C1 segment of cervical spinal cord (tissue), 14 donors: ENCODE results near the gene AGPAT1.
"Not testable (repeated sequence)": the region's sequence is repeated elsewhere in the genome, so short reads cannot be mapped to it uniquely, and the experiment has no call there.

Experiments used
- DNase-seq, 14 donors: peaks; one replicate each; lab custom pipeline; 2025; lab: John Stamatoyannopoulos, UW

The AGPAT1 gene, protein sequence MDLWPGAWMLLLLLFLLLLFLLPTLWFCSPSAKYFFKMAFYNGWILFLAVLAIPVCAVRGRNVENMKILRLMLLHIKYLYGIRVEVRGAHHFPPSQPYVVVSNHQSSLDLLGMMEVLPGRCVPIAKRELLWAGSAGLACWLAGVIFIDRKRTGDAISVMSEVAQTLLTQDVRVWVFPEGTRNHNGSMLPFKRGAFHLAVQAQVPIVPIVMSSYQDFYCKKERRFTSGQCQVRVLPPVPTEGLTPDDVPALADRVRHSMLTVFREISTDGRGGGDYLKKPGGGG

DNA sequence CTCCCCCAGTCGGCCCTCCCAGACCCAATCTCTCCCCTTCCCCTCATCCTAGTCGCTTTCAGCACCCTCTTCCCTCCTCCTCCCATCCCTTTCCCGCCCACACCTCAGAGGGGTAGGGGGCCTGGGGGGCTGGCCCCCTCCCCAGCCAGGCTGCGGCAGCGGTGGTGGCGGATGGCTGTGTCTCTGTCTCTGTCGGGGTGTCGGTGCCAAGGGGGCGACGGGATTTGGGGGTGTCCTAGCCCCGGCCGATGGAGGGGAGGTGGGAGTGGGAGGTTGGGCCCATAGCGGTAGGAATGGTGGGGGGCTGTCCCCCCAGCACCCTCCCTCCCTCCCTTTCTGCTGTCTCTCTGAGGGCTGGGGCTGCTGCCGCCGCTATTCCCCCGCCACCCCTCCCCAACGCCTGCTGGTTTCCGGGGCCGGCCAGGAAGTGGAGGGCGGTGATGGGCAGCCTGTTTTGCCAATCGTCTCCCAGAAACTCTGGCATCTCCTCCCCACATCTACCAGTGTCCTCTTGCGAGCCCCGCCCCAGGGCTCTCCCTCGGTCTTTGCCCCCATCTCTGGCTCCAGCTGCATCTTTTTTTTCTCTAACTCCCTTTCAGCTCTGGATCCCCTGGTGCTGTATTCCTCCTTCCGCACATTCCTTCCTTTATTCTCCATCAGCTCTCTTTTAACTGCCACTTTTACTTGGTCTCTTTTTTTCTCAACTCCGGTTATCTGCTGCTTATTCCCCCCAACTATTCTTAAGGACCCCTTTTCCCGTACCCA, at the start of gene AGPAT1:
Gene AGPAT1 (minus strand): TSS at position 374 of the 765 bp plus-strand sequence. CDS start 4,588 bp downstream, outside the sequence.
- DNase-seq: peak; percentile 37 to 98 (median 95)

DNA sequence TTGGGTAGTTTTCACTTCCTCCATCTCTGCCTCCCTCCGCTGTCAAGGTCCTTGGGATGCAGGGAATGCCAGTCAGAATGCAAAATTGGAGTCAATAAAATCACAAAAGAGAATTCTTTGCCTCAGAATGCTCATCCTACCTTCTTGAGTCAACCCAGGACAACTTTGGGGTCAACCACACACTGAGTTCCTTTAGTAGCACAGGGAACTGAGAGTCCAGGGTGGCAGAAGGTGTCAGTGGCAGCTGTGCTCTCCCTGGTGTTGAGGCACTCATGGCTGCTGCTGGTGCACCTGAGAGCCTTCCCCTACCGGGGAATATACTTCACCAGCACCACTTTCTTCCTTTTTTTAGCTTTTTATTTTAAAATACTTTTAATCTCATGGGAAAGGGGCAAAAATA, 48.8 kb upstream of the AGPAT1 start:
- no peak for DNase-seq

DNA sequence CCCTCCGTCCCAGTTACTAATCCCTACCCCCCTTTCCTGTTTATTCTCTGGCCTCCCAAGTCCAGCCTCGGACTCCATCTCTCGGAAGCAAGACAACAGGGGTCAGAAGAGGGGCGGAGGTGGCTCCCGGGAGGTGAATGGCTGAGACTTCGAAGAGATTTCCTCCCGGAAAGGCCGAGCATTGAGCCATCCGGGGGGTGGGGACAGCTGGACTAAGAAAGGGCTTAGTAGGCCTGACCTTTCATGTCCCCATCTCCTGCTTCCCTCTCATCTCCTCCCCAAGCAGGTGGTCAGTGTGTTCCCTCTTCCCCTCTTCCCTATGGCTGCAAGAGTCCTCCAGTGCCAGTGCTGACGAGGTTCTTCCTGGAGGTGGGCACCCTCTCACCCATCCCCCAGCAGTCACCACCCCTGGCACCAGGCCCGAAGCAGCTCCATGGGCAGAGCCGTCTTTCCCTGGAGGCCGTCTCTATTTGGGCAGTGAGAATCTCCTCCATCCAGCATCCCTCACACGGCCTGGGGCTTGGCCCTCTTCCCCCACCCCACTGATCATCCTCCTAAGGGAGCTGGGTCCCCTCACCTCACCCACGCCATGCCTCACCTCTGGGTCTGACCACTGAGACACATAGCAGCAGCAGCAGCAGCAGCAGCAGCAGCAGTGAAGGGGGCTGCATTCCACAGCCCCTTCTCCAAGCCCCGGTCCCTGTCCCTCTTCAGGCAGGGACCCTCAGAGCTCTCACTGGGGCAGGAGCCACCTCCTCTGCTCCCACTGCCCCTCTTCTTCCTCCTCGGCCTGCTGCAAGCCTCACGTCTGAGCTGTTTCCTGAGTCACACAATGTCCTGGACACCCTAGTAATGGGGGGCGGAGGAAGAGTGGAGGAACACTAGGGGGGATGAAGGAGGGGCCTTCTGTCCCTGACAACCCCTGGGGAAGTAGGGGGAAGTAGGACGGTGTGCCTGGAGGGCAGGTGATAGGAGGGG, 47.7 kb upstream of the AGPAT1 start, which contains the start of gene NOTCH4:
Gene NOTCH4 (minus strand): TSS at position 810 of the 978 bp plus-strand sequence. CDS start 139 bp downstream, at position 671.
- no peak for DNase-seq

DNA sequence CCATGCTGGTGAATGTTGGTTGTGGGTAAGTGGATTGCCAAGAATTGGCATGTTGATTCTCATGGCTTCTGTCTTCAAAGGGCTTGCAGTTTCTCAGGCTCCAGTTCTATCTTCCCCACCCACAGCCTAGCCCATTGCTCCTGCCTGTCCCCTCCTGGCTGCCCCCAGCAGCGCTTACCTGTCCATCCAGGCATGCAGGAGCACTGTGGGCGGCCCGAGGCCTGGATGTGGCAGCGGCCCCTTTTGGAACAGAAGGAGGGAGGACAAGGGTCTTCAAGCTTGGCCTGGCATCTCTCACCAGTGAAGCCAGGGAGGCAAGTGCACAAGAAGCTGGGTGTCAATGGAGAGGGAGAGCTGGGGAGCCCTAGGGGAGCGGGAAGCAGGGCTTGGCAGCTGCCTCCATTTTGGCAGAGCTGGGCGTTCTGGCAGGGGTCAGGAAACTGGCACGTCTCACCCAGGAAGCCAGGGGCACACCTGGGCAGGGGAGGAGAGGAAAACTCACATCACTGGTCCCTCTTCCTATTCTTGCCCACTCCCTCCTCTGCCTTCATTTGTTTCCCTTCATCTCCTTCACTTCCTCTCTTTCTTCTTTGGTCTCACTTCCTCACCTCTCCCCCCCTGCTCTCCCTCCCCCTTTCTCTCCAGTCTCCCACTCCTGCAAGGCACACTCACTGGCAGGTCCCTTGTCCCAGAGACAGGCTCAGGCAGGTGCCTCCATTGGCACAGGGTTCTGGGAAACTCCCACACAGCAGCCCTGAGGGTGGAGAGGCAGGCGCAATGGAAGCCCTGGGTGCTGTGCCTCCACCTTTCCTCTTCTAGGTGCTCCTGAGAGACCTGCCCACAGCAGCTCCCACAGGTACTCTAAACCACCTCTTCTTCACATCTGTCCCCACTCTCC, 46.7 kb upstream of the AGPAT1 start:
- no peak for DNase-seq

DNA sequence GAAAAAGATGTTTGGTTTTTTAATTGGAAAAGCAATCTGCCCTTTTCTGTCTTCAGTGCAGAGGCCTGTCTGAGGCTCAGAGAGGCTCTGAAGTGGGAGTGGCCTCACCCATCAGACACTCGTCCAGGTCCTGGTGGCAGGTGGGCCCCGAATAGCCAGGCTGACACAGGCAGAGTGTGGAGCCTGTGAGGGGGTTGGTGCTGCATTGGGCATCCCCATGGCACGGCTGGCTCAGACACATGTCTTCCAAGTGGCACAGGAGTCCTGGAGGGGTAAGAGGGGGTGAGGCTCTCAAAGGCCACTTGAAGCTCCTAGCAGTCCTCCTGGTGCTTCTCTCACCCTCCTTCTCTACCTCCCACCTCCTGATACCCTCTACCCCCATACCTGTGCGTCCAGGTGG, 44.1 kb upstream of the AGPAT1 start:
- DNase-seq: no peak

DNA sequence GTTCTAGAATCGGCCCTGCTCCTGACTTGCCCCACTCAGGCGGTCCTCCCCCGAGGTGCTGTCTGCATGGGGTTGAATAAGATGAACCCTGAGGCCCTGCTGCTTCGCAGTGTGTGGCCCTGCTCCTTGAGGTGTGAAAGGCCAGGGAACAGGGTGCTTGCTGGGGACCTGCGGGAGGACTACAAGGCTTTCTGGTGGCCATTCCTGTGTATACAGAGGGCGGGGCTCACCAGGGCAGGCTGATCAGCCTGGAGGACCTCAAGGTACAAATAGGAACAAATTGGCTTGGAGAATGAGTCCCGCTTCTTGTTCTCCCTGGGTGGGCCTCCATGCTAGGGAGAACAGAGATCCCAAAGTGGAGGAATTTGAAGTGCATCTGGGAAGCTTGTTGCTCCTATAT, 42.3 kb upstream of the AGPAT1 start:
- DNase-seq: no peak

DNA sequence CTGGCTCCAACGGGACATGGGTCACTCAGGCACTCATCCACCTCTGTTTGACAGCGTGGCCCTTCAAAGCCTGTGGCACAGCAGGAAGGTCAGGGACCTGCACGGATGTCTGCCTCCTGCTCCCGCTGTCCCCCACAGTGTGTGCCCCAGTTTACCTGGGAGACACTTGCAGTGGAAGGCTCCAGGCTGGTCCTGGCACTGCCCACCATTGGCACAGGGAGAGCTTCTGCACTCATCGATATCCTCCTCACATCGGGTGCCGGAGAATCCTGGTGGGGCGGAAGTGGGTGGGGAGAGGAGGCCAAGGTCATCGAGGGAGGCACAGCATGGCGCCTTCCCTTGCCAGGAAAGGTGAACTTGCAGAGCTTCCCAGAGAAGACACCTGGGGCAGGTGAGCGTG, 41.1 kb upstream of the AGPAT1 start:
- DNase-seq: no peak

DNA sequence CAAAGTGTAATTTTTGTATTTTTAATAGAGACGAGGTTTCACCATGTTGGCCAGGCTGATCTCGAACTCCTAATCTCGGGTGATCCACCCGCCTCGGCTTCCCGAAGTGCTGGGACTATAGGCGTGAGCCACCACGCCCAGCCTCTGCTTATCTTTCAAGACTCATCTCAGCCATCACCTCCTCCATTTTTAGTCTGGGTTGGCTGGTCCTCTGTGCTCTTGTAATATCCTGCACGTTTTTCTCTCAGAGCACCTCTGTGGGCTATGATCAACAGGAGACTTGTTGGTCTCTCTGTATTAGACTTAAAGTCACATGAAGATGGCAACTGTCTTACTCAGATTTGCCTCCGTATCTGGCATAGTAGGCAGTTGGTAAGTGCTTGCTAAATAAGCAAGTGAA, 40.4 kb upstream of the AGPAT1 start:
- no peak for DNase-seq

DNA sequence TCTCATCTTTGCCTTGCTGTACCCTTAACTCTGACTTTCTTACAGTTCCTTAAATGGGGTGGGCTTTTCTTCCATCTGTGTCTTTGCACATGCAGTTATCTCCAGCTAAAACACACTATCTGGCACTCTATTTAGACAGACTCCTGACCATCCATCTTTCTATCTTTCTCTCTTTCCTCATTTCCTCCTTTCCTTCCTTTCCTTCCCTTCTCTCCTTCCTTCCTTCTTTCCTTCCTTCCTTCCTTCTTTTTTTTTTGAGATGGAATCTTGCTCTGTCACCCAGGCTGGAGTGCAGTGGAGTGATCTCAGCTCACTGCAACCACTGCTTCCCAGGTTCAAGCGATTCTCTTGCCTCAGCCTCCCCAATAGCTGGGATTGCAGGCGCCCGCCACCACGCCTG, 39.7 kb upstream of the AGPAT1 start:
- DNase-seq: no peak

DNA sequence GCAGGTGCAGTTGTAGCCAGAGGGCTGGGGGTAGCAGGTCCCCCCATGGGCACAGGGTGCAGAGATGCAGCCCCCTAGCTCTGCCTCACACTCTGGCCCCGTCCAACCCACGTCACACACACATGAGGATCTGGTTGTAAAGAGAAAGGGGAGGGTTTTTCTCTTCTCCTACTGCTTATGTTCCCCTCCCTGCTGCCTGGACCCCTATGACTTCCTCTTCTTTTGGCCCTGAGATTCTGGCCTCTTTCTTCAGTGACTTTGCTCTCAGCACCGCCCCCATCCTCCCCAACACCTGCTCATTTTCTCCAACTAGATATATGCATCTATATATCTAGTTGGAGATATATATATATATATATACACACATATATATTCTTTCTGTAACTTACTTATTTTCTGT, 38.2 kb upstream of the AGPAT1 start:
- DNase-seq: no peak

DNA sequence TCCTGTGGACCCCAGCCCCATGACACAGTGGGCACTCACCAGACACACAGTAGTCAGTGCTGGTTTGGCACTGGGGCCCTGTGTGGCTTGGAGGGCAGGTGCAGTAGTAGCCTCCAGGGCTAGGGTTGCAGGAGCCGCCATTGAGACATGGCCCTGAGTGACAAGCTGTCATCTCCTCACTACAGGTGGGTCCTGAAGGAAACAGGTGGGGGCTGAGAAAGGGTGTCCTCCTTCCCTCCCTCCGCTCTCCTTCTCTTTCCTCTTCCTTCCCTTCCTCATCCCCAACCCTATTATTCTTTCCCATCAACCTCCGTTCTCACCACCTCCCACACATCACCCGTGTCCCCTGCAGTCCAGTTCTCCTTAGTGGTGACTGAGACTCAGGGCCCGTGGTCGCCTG, 37.8 kb upstream of the AGPAT1 start:
- DNase-seq: no peak

DNA sequence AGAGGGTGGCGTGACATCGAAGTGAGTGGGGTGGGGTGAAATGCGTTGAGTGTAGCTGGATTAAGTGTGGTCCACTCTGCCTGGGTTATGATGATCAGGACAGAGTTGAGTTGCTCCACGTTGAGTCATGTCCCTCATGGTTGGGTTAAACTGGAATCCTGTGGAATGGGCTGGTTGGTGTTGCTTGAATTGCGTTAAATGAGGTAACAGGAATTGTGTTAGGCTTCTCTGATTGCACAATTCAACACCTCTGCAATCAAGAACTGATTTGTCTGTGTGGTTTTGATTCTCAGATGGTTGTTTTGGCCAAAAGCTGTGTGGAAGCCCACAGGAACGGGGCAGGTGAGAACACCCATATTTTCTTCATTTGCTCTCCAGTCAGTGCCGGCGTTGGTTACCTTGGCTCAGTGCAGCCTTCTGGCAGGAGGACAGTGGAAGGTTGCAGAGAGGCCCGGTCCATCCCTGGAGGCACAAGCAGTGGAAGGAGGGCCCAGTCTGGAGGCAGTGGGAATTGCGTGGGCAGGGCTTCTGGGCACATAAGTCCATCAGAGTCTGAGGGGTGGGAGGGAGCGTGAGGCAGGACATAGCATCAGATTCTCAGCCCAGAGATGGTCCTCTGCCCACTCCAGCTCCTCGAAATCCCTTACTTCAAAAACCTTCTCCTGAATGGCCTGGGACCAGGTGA, 36.3 kb upstream of the AGPAT1 start:
- no peak for DNase-seq

DNA sequence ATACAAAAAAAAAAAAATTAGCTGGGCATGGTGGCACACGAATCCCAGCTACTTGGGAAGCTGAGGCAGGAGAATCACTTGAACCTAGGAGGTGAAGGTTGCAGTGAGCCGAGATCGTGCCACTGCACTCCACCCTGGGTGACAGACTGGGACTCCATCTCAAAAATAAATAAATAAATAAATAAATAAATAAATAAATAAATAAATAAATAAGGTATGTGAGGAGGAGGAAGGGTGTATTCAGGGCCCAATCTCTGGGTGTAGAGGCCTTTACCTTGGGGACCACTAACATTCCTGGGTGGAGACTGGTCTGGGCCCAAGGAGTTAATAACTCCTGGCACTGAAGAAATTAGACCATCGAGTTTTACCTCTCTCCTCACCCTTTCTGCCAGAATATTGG, 35.5 kb upstream of the AGPAT1 start:
- DNase-seq: not testable (repeated sequence)

DNA sequence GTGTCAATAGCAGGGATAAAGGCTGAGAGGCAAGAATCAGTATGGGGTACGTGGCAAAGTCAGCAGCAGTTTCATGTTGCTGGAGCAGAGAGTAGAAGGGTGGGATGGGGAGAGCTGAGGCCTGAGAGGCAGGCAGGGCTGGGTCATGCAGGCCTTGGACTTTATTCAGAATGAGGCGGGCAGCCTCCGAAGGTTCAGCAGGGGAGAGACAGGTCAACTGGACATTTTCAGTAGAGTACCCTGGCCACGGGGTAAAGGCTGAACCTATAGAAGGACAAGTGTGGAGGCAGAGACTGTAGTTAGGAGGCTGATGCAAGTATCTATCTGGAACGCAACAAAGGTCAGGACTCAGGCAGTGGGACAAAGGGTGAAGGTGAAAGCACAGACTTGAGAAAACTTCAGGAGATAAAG, 34.3 kb upstream of the AGPAT1 start:
- no peak for DNase-seq

DNA sequence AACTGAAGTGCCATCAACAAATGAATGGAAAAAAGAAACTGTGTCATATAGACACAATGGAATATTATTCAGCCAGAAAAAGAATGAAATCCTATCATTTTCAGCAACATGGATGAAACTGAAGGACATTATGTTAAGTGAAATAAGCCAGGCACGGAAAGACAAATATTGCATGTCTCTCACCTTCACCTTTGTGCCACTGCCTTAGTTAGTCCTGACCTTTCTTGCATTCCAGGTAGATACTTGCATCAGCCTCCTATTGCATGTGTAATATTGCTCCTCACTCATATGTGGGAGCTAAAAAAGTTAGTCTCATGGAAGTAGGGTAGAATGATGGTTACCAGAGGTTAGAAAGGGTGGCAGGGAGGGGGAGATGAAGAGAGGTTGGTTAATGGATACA, 33.1 kb upstream of the AGPAT1 start:
- DNase-seq: no peak

DNA sequence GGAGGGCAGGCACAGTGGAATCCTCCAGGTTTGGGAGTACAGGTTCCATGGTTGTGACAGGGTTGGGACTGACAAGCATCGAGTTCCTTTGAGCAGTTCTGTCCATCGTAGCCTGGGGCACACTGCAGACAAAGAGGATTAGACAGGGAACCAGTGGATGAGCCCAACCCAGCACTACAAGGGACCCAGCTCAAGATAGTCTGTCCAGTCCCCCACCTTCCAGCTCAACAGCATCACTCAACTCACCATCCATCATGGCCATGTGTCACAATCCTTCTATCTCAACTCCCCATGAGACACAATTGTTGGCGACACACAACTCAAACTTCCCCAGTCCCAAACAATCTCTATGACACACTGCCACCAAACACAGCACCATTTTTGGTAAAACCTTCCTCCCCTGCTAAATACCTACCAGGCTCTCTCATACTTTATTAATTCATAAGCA, 28.4 kb upstream of the AGPAT1 start:
- no peak for DNase-seq

DNA sequence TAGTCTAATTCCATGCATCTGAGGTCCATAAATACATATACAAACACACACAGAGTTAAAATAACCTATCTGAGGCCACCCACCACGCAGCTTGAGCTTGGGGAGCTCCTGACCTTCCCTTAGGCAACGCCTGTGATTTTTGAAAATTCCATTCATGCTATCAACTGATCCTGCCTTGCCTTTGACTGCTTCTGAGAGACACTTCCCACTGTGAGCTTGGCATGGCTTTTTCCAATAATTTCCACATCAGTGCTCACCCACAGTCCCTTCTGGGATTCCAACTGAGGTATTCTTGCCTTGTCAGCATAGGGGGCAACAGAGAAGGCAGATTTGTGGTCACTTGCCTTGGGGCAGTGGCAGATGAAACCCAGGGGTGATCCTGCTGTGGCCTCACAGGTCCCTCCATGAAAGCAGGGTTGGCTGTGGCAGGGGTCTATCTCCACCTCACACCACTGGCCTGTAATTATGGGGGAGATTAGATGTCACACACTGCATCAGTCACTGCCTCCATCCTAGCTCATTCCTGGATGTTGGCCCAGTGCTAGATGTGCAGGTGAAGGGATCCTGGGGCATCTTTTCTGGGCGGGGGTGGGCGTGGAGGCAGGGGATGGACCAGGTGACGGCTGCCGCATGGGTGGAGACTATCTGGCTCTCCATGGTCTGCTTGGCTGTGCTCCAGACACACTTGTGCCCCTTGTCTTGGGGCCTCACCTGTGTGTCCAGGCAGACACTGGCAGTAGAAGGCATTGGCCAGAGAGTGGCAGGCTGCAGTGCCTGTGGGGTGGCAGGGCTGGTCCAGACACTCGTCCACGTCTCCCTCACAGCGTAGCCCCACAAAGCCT, 27.8 kb upstream of the AGPAT1 start:
- DNase-seq: no peak

DNA sequence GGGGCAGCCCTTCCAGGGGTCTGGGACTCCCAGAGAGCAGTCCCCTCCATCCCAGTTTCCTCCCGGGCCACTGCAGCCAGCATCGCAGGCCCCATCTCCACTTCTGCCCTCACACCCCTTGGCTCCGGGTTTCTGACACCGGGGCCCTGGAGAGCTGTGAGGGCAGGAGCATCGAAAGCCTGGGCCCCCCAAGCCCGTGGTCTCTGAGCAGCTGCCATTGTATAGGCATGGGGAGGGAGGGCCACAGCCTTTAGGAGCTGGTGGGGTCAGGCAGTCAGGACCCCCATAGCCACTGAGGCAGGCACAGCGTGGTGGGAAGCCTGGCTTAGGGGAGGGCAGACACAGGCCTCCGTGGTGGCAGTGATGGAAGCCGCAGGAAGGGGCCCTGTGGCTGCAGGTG, 26.3 kb upstream of the AGPAT1 start:
- DNase-seq: no peak
